K562 (cell line): ENCODE results near the gene UBA1. TPM values are rescaled to one million over a fixed set of nuclear protein-coding genes. Genes with fewer than 3 reads are reported as not detected.

ENCODE experiments used
- ARID4B ChIP-seq: sonication (generic); formaldehyde crosslinking; IDR thresholded peaks from 2 replicates; pipeline ENCODE4 v1.8.0; 2022; ENCODE audit warnings: mild to moderate bottlenecking, missing genetic modification reagents
- ELK1 ChIP-seq: sonication (generic); formaldehyde crosslinking; IDR thresholded peaks from 2 replicates; pipeline ENCODE4 v1.8.1; 2022; ENCODE audit warnings: missing genetic modification reagents
- GTF2A2 ChIP-seq: IDR thresholded peaks from 2 replicates; pipeline ENCODE4 v1.6.1; 2016; ENCODE audit warnings: mild to moderate bottlenecking, missing genetic modification characterization, missing compliant biosample characterization
- HIVEP1 ChIP-seq: fragments of 250-450 bp; sonication (Bioruptor Pico); IDR thresholded peaks from 2 replicates; pipeline ENCODE4 v1.4.0; 2020; ENCODE audit warnings: mild to moderate bottlenecking
- MEF2D ChIP-seq: conservative IDR thresholded peaks from 2 replicates; pipeline ENCODE4 v1.6.1; 2016; ENCODE audit warnings: low read depth, missing genetic modification characterization, missing compliant biosample characterization
- MLX ChIP-seq, 2 experiments: fragments of 450-650 bp in 1 of 2; sonication (generic) in 1 of 2; formaldehyde crosslinking; conservative IDR thresholded peaks; 2 replicates each; pipeline versions ENCODE4 v1.4.0 to v1.8.1; 2020 to 2022; ENCODE audit warnings: mild to moderate bottlenecking in 1 of 2, missing genetic modification reagents in 1 of 2
- MNT ChIP-seq, 2 experiments: fragments of 450-650 bp; conservative IDR thresholded peaks; 2 replicates each; pipeline ENCODE4 v1.6.1; 2017; ENCODE audit warnings: mild to moderate bottlenecking in 2 of 2, moderate library complexity in 2 of 2
- MYC ChIP-seq, 2 experiments: fragments of 250-450 bp in 1 of 2; sonication (Bioruptor Pico) in 1 of 2; IDR thresholded peaks; 2 replicates each; pipeline versions ENCODE4 v1.5.1 to v1.6.1; 2012 to 2021; ENCODE audit warnings: low read depth in 2 of 2, borderline replicate concordance in 1 of 2, improper control_type of control experiment in 1 of 2, low read length in 1 of 2, mild to moderate bottlenecking in 1 of 2, moderate library complexity in 1 of 2
- THRA ChIP-seq: fragments of 450-650 bp; IDR thresholded peaks from 2 replicates; pipeline ENCODE4 v1.6.1; 2017; ENCODE audit warnings: mild to moderate bottlenecking, moderate library complexity
- ZNF311 ChIP-seq: fragments of 250-450 bp; sonication (Bioruptor Pico); IDR thresholded peaks from 2 replicates; pipeline ENCODE4 v1.4.0; 2020; ENCODE audit warnings: mild to moderate bottlenecking, moderate library complexity
- ZNF324 ChIP-seq: fragments of 250-450 bp; sonication (Bioruptor Pico); IDR thresholded peaks from 2 replicates; pipeline ENCODE4 v1.4.0; 2020; ENCODE audit warnings: mild to moderate bottlenecking
- ZNF584 ChIP-seq: fragments of 200-800 bp; sonication (Bioruptor generic); IDR thresholded peaks from 2 replicates; pipeline ENCODE4 v1.6.1; 2016; ENCODE audit warnings: low read depth, mild to moderate bottlenecking, missing genetic modification characterization, missing compliant biosample characterization
- polyA plus RNA-seq, 8 experiments: library from polyadenylated mRNA; depleted of rRNA in 4 of 8; stranded (reverse) in 5 of 8; unstranded in 3 of 8; fragments of >200 nt; fragmentation: Nextera tagmentation in 2 of 8; fragmentation: Illumina TruSeq in 1 of 8; extraction: Ambion mirVana in 2 of 8; extraction: Trizol in 1 of 8; gene quantifications; 2 replicates each; pipeline versions ENCODE4 v1.2.1 to v1.2.3, GENCODE V29; 2011 to 2014; ENCODE audit warnings: inconsistent platforms in 1 of 8, missing spikeins in 1 of 8
- total RNA-seq, 7 experiments: library from RNA; depleted of rRNA in 6 of 7; stranded (reverse); fragments of >200 nt in 6 of 7; fragmentation: Illumina TruSeq in 2 of 7; extraction: Trizol in 2 of 7; gene quantifications; 2 replicates each; pipeline versions ENCODE4 v1.2.1 to v1.2.3, GENCODE V29; 2011 to 2021; ENCODE audit warnings: low replicate concordance in 1 of 7

The UBA1 gene
- total and polyA plus RNA-seq, 9 of the 15 experiments (the other 6 are each of a cell fraction or from before 2014, with no cell fraction given) = 32.0 to 174 (median 93.6) TPM

GRCh38 chrX:47247206-47247998, 53.8 kb downstream of the UBA1 start (continued):
- TF ChIP-seq ARID4B (CRISPR knock-in tag) = no peak
- no peak for TF ChIP-seq MNT (conservative IDR thresholded peaks at IDR 0.05)
- no peak for TF ChIP-seq HIVEP1 (CRISPR knock-in tag)
- no peak for TF ChIP-seq MEF2D (tag)
- no peak for TF ChIP-seq GTF2A2 (tag)
- no peak for TF ChIP-seq ELK1 (CRISPR knock-in tag)
- TF ChIP-seq ZNF584 = no peak
- no peak for TF ChIP-seq MLX (CRISPR knock-in tag; conservative IDR thresholded peaks at IDR 0.05)
- no peak for TF ChIP-seq ZNF311
- TF ChIP-seq THRA = no peak
- no peak for TF ChIP-seq MYC (IDR thresholded peaks at IDR 0.05; ENCODE audit: low read depth, low read length)
- TF ChIP-seq MYC (CRISPR knock-in tag; IDR thresholded peaks at IDR 0.05; ENCODE audit: borderline replicate concordance, low read depth) = no peak
- TF ChIP-seq ZNF324 (CRISPR knock-in tag) = no peak
